Measurements from ENCODE around the gene RNF32.
"Not testable (repeated sequence)": the region's sequence is repeated elsewhere in the genome, so short reads cannot be mapped to it uniquely, and the experiment has no call there.

Gene RNF32

GRCh38 chr7:156634117-156634516, 6.5 kb upstream of the RNF32 start:
- TF ChIP-seq, protein P1, sequence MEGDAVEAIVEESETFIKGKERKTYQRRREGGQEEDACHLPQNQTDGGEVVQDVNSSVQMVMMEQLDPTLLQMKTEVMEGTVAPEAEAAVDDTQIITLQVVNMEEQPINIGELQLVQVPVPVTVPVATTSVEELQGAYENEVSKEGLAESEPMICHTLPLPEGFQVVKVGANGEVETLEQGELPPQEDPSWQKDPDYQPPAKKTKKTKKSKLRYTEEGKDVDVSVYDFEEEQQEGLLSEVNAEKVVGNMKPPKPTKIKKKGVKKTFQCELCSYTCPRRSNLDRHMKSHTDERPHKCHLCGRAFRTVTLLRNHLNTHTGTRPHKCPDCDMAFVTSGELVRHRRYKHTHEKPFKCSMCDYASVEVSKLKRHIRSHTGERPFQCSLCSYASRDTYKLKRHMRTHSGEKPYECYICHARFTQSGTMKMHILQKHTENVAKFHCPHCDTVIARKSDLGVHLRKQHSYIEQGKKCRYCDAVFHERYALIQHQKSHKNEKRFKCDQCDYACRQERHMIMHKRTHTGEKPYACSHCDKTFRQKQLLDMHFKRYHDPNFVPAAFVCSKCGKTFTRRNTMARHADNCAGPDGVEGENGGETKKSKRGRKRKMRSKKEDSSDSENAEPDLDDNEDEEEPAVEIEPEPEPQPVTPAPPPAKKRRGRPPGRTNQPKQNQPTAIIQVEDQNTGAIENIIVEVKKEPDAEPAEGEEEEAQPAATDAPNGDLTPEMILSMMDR (IDR thresholded peaks at IDR 0.05; ENCODE audit: control insufficient read depth, insufficient read depth, low read depth, low read length, missing control alignments), result no peak
- DNase-seq (ENCODE audit: low read depth), result no peak
- H3K4me3 ChIP-seq (ENCODE audit: control insufficient read depth, low read depth, low read length), result no peak overlapping the region

- no peak for DNase-seq (ENCODE audit: low read depth)
- no peak overlapping the region for H3K4me3 ChIP-seq (ENCODE audit: control insufficient read depth, low read depth, low read length)
- TF ChIP-seq, protein P1 (IDR thresholded peaks at IDR 0.05; ENCODE audit: control insufficient read depth, insufficient read depth, low read depth, low read length, missing control alignments), result no peak
Measured at GRCh38 chr7:156635529-156636385, 4.8 kb upstream of the RNF32 start.

- DNase-seq (ENCODE audit: low read depth); H3K4me3 ChIP-seq (ENCODE audit: control insufficient read depth, low read depth, low read length): not testable (repeated sequence)
Measured at GRCh38 chr7:156637093-156637492, 3.5 kb upstream of the RNF32 start.

DNA sequence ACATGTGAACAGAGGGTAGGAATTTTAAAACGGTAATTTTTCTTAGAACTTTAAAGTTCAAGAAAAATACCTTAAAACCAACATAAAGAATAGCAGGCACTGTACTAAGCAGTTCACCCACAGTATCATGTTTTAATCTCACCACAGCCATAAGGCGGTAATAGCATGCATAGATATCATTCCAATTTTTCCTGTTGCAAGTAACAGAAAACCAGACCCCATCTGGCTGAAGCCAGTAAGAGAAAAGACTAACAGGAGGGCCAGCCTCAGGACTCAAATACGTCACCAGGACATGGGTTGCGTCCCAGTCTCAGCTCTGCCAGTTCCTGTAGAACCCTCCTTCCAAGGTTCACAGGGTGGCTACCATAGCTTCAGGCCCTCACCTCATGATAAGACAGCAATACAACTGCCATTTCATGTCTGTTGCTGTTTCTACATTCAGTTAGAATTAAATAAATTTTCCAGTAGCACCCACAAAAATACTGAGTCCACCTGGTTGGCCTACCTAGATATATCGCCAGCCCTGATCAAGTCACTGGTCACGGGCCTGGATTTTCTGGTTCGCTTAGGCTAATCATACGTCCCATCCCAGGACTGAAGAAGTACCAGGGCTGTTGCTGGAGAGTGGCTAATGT, 2.0 kb upstream of the RNF32 start:
- H3K4me3 ChIP-seq (ENCODE audit: control insufficient read depth, low read depth, low read length), result no peak overlapping the region
- no peak for DNase-seq (ENCODE audit: low read depth)

DNA sequence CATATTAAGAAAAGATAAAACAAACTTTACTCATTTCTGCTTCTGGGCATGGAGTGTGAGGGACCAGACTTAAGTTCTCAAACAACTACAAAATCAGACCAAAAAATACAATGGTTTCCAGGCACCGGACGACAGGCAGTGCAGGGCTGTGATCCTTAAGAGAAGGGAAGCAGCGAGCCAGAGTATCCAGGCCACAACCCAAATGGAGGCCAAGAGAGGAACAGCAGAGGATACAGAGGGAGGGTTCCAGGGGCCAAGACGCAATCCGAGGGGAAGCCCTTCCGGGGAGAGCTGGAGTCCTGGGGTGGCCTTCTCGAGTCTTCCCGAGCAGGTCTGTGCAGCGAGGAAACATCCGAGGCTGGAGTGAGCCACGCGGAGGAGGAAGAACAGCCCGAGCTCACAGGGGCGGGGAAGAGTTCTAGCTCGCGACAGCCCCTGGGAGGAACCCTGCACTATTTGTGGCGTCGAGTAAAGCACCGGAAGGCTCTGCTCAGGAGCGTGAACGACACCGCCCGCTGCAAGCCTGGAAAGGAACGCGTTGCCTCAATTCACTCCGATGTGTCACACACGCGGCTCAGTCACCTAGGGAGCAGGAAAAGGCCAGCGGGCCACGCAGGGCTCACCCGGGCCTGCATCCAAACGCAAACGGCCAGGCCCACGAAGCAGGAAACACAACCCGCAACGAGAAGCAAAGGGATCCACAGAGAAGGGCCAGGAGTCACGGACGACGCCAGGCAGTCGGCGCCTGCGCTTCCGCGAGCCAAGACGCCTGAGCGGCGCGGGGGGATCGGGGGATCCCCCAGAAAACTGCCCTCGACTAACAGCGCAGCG, 933 bp upstream of the RNF32 start:
- DNase-seq (ENCODE audit: low read depth), result no peak
- H3K4me3 ChIP-seq (ENCODE audit: control insufficient read depth, low read depth, low read length), result peak overlapping the region; percentile 81
- TF ChIP-seq, protein P1 (IDR thresholded peaks at IDR 0.05; ENCODE audit: control insufficient read depth, insufficient read depth, low read depth, low read length, missing control alignments), result no peak

More for the DNA sequence above, 2.0 kb upstream of the RNF32 start:
- TF ChIP-seq, protein P1 (IDR thresholded peaks at IDR 0.05; ENCODE audit: control insufficient read depth, insufficient read depth, low read depth, low read length, missing control alignments), result no peak

GRCh38 chr7:156640949-156641485, 443 bp downstream of the RNF32 start:
- DNase-seq (ENCODE audit: low read depth), result no peak
- TF ChIP-seq, protein P1 (IDR thresholded peaks at IDR 0.05; ENCODE audit: control insufficient read depth, insufficient read depth, low read depth, low read length, missing control alignments), result no peak
- peak overlapping the region; percentile 81 for H3K4me3 ChIP-seq (ENCODE audit: control insufficient read depth, low read depth, low read length)

All from AG09309 (cell line).